Stimulated activated CD8-positive, alpha-beta memory T cell treated with anti-CD3 and anti-CD28 coated beads, Interleukin-7, amount 100 ng/mL, for 24 hours (primary cell): ENCODE data around the gene RTN1.

ENCODE experiments used
- DNase-seq: peaks from one replicate; pipeline ENCODE4 v3.0.0-alpha.2; 2020; ENCODE audit warnings: low read depth

The RTN1 gene

GRCh38 chr14:59788176-59788575 lies 82.4 kb downstream of the RTN1 start:
- no peak for DNase-seq

- DNase-seq = no peak
Observed at GRCh38 chr14:59787045-59787674, 83.4 kb downstream of the RTN1 start.

GRCh38 chr14:59785629-59786028 lies 84.9 kb downstream of the RTN1 start:
- DNase-seq = no peak

GRCh38 chr14:59782760-59783159 lies 87.8 kb downstream of the RTN1 start:
- DNase-seq = no peak

- DNase-seq = no peak
Observed at GRCh38 chr14:59777006-59777579, 93.5 kb downstream of the RTN1 start.

GRCh38 chr14:59776468-59776867 lies 94.1 kb downstream of the RTN1 start:
- DNase-seq = no peak

GRCh38 chr14:59772233-59772632 lies 98.3 kb downstream of the RTN1 start:
- no peak for DNase-seq

- no peak for DNase-seq
Observed at GRCh38 chr14:59771577-59771976, 99.0 kb downstream of the RTN1 start.

- no peak for DNase-seq
Observed at GRCh38 chr14:59769586-59769985, 101.0 kb downstream of the RTN1 start.

- DNase-seq = no peak
Observed at GRCh38 chr14:59768855-59769375, 101.7 kb downstream of the RTN1 start.

- DNase-seq = no peak
Observed at GRCh38 chr14:59761851-59762250, 108.7 kb downstream of the RTN1 start.

- DNase-seq = no peak
Observed at GRCh38 chr14:59755409-59756135, 115.0 kb downstream of the RTN1 start.

GRCh38 chr14:59754256-59754655 lies 116.3 kb downstream of the RTN1 start:
- no peak for DNase-seq

- no peak for DNase-seq
Observed at GRCh38 chr14:59753512-59753911, 117.1 kb downstream of the RTN1 start.

GRCh38 chr14:59751578-59751977 lies 119.0 kb downstream of the RTN1 start:
- DNase-seq = no peak

GRCh38 chr14:59739794-59740193 lies 130.8 kb downstream of the RTN1 start:
- DNase-seq = no peak

GRCh38 chr14:59728304-59728703 lies 142.3 kb downstream of the RTN1 start:
- no peak for DNase-seq

- no peak for DNase-seq
Observed at GRCh38 chr14:59727073-59727661, 143.4 kb downstream of the RTN1 start.

GRCh38 chr14:59711080-59711479 lies 159.5 kb downstream of the RTN1 start:
- DNase-seq = no peak

GRCh38 chr14:59707778-59708561 lies 162.6 kb downstream of the RTN1 start:
- DNase-seq = no peak

- no peak for DNase-seq
Observed at GRCh38 chr14:59705866-59706265, 164.7 kb downstream of the RTN1 start.

- no peak for DNase-seq
Observed at GRCh38 chr14:59705245-59705644, 165.3 kb downstream of the RTN1 start.
